SHP77 treated with DMSO at 0.1 percent for 48 hours (cell line): ENCODE data around the gene MEX3D.
"Not testable (repeated sequence)": the region's sequence is repeated elsewhere in the genome, so short reads cannot be mapped to it uniquely, and the experiment has no call there.

Experiments used
- DNase-seq: peaks from one replicate; lab custom pipeline; 2025; lab: John Stamatoyannopoulos, UW

Gene MEX3D

DNA sequence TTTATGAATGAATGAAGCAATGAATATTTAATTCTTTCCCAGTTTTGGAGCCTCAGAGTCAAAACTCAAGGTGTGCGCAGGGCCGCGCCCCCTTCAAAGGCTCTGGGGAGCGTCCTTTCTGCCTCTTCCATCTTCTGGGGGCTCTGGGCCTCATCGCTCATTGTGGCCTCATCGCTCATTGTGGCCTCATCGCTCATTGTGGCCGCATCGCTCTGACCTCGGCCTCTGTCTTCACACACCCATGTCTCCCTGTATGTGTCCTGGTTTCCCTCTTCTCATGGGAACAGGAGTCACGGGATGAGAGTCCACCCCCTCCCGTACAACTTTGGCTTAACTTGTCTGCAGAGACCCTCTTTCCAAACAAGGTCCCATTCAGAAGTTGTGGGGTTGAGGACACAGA, 3.2 kb upstream of the MEX3D start:
- DNase-seq, result no peak

DNA sequence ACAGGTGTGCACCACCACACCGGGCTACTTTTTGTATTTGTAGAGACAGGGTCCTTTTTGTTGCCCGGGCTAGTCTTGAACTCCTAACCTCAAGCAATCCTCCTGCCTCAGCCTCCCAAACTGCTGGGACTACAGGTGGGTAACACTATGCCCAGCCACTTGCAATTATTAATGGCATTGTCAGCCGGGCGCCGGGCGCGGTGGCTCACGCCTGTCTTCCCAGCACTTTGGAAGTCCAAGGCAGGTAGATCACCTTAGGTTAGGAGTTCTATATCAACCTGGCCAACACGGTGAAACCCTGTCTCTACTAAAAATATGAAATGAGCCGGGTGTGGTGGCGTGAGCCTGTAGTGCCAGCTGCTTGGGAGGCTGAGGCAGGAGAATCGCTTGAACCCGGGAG, 2.7 kb upstream of the MEX3D start:
- DNase-seq, result no peak

- DNase-seq, result no peak
Measured at GRCh38 chr19:1569997-1570396, 1.9 kb upstream of the MEX3D start.

GRCh38 chr19:1567848-1568227, 287 bp downstream of the MEX3D start:
- DNase-seq, result no peak

DNA sequence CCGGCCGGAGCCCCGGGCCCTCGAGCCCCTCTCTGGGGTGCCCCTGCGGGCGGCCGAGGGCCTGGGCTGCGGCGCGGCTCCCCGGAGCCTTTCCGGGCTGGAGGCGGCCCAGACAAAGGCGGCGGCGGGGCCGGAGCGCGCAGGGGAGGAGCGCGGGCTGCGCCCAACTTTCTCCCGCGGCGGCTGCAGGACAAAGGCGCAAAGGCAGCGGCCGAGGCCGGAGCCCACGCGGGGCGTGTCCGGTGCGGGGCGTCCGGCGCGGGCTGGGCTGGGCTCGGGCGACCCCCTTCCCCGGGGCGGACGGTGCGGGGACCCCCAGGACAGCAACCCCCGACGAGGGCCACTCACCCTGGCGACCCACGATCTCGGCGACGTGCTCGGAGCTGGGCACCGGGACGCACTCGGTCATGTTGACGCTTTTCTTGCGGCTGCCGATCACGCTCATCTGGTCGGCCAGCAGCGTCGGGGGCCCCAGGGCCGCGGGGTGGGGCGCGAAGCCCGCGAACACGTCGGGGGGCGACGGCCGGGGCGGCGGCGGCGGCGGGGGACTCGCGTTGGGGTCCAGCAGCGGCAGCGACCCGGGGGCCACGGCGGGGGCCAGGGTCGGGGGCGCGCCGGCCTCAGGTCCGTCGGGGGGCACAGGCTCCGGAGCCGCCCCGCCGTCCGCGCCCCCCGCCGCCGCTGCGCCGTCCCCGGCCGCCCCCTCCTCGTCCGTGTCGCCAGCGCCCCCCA, 843 bp downstream of the MEX3D start:
- no peak for DNase-seq

- DNase-seq, result no peak
Measured at GRCh38 chr19:1566392-1567115, 1.6 kb downstream of the MEX3D start.

DNA sequence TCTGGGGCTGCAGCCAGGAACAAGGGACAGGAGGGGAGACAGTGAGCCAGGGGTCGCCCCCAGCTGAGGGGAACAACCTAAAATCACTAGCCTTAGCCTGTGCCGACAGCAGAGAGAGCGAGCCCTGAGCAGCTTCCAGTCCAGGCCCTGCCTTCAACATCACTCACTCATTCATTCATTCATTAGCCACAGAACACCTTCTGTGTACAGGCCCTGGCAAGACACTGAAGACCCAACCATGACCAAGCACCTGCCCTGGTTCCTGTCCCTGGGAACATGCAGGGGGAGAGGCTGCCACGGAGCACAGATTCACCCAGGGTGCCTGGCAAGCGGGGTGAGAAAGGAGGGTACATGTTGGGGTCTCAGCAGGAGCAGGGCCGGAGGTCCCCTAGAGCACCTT, 4.9 kb downstream of the MEX3D start:
- DNase-seq, result no peak

DNA sequence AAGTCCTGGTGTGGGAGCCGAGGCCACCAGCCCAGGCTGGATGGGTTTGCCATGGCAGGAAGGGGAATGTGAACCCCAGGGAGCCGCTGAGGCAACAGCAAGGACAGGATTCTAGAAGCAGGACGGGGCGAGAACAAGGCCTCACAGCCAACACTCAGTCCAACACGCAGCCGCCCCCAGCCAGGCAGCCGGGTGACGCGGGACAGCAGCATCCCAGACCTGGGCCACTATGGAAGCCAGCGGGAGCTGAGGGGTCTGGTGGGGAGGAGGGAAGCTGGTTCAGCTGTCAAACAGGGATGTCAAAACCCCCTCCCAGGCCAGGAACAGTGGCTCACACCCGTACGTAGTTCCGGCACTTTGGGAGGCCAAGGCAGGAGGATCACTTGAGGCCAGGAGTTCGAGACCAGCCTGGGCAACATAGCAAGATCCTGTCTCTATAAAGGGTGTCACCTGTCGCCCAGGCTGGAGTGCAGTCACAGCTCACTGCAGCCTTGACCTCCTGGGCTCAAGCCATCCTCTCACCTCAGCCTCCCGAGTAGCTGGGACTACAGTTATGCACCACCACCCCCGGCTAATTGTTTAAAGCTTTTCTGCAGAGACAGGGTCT, 6.8 kb downstream of the MEX3D start:
- DNase-seq, result no peak

DNA sequence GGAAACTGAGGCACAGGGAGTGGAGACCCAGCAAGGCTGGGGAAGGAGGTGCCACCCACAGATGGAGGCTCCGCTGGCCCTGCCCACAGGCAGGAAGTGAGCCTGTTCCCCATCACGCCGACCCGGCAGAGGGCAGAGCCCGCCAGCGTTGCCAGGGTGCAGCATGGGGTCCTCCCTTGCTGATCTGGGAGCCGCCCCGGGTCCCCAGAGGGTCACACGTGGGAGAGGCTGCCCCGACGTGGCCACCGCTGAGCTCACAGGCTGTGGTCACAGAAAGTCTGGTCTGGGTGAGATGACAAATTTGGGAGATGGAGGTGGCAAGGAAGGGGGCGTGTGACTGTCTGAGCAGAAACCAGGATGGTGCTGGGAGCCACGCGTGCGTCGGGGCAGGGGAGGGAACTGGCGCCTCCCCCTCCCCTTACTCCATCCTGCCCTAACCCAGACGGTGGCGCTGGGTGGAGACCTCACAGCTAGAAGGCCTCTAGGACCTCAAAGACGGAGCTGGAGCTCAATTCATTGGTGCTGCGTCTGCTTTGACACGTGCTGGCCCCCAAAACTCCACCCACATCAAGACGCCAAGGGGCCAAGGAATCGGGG, 7.7 kb downstream of the MEX3D start:
- no peak for DNase-seq

- no peak for DNase-seq
Measured at GRCh38 chr19:1558552-1558951, 9.6 kb downstream of the MEX3D start.

DNA sequence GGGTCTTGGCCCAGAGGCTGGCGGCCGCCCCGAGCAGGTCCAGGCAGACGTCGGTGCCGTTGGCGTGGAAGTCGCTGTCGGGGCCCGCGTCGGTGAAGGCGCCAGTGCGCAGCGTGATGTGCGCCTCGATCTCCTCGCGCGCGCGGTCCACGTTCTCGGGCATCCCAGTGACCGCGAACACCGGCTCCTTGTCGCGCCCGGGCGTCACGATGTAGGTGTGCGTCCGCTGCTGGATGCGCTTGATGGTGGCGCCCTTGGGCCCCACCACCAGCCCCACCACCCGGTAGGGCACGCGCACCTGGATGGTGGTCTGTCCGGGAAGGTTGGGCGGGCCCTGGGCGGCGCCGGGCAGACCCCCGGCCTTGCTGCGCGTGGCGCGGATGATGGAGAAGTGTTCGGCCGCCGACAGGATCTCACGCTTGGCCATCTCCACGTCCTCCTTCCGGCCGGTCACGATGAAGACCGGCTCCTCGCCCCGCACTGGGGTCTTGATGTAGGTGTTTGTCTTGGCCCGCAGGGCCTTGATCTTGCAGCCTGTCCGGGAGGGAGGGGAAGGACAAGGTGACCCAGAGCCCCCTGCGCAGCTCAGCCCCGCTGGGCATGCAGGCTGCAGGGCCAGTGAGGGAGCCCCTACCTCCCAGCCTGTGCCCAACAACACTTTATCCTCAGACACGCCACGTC, 11.6 kb downstream of the MEX3D start:
- no peak for DNase-seq

DNA sequence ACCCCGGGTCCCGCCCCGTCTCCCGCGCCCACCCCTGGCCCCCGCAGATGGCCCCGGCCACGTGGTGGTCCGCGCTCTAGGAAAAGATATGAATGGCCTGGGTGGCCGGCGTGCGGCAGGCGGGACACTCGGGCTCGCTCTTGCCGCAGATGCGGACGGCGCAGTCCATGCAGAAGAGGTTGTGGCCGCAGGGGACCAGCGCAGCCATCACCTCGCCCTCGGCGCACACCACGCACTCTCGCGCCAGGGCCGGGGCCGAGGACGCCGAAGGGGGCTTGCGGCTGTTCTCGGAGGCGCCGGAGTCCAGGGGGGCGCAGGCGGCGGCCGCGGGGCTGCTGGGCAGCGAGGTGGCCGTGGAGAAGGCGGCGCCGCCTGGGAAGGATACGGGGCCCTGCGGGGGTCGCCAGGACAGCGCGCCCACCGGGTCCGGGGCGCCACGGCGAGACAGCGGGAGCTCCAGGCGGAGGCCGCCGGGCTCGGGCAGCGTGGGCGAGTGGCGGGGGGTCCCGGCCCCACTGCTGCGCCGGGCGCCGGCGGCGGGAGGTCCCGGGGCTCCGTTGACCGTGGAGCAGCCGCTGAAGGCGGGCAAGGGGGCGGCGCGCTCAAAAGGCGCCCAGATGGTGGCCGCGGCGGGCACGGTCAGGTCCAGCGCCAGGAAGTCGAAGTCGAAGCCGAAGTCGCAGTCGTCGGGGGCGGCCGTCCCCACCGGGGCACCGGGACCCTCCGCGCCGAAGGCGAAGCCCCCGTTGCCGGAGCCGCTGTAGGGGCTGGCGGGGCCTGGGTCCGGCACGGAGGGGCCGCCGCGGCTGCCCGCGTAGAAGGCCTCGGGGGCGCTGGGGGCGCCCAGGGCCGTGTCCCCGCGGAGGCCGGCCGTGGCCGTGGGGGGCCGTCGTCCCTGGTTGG, 12.4 kb downstream of the MEX3D start:
- DNase-seq, result no peak

GRCh38 chr19:1554968-1555367, 13.2 kb downstream of the MEX3D start:
- no peak for DNase-seq

GRCh38 chr19:1553415-1553814, 14.7 kb downstream of the MEX3D start:
- DNase-seq, result no peak

DNA sequence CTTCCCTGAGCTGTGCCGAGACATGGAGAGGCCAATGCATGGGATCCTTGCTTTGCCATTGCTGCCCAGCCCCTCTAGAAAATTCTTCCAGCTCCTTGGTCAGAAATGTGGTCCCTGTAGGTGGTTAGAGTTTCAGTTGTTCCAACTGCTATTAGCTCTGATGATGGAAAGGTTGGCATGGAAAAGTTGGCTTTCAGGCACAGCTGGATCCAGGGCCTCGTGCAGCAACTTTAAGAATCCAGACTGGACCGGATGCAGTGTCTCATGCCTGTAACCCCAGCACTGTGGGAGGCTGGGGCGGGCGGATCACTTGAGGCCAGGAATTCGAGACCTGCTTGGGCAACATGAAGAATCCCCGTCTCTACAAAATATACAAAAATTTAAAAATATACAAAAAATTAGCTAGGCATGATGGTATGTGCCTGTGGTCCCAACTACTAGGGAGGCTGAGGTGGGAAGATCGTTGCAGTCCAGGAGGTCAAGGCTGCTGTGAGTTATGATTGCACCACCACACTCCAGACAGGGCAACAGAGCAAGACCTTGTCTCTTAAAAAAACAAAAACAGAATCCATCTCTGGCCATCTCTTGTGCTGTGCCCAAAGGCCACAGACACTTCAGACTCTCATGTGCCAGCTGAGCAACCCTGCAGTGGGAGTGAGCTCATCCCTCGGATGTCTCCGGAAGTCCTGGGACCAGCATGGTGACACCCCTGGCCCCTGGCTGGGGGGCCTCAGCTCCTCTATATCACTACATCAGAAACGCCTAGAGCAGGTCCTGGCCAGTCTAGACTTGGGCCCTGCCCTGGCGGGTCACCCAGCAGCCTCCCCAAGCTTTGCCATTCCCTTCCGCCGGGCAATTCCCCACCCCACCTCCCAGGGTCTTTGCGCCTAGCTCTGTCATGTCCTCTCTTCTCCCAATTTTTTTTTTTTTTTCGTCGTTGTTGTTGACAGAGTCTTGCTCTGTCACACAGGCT, 16.8 kb downstream of the MEX3D start:
- no peak for DNase-seq

GRCh38 chr19:1549332-1549945, 18.7 kb downstream of the MEX3D start:
- no peak for DNase-seq

DNA sequence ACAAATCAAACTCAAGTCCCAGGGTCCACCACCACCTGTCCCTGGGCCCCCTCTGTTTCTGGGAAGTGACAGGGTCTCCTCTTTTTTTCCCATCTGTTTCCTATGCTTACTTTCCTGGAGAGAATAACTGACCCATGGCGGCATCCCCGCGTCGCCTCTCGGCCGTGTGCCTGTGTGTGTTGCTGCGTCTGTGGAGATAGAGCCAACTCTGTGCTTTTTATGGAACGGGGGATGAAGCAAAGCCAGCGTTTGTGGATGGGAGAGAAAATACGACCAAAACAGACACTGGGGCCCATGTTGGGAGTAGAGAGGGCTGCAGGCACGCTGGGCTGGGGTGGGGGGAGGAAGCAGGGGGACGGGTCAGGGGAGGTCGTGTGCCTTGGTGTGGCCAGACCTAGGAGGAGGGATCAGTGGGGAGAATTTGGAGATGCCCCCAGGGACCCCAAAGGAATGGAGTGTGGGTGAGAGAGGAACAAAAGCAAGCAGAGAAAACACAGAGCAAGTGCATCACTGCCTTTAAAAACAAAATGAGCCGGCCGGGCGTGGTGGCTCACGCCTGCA, 27.7 kb downstream of the MEX3D start:
- DNase-seq, result no peak

GRCh38 chr19:1539749-1540148, 28.4 kb downstream of the MEX3D start:
- not testable (repeated sequence) for DNase-seq

GRCh38 chr19:1538978-1539377, 29.1 kb downstream of the MEX3D start:
- no peak for DNase-seq
